Forelimb muscle (tissue), 1 donor: ENCODE results near the gene ZNF302. TPM values are rescaled to one million over a fixed set of nuclear protein-coding genes. Genes with fewer than 3 reads are reported as not detected.
A peak's percentile ranks its signal among the peaks of the same experiment; 100 is the strongest.

Source experiments
- DNase-seq: peaks from one replicate; pipeline ENCODE4 v3.0.0-alpha.2; 2013; ENCODE audit warnings: low read depth
- polyA plus RNA-seq: library from polyadenylated mRNA; unstranded; fragments of 120-200 nt; gene quantifications from one replicate; pipeline ENCODE4 v1.2.1, GENCODE V29; 2013; ENCODE audit not compliant: insufficient read length

ZNF302 gene
- polyA plus RNA-seq, 1 donor, result 58.9 TPM

DNA sequence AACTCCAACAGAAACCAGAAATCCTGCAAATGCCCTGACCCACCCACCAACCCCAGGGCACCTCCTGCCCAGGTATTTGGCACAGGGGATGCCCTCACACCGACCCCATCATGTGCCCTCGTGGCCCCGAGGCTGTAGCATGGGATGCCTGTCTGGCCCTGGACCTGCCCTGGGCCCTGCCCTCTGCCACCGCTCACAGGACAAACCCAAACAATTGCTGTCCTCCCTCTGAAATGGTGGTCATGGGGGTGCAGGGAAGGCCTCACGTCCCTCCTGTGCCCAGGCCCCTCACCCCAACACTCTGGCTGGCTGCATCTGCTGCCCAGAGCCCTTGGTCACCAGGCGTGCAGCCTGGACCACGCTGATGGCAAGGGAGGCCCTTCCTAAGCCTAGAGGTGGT lies 54.5 kb downstream of the ZNF302 start:
- DNase-seq, result no peak

- no peak for DNase-seq
These were observed 55.2 kb downstream of the ZNF302 start for GRCh38 chr19:34732612-34733211.

- DNase-seq, result peak; percentile 50
These were observed 55.8 kb downstream of the ZNF302 start for GRCh38 chr19:34733266-34733745.

DNA sequence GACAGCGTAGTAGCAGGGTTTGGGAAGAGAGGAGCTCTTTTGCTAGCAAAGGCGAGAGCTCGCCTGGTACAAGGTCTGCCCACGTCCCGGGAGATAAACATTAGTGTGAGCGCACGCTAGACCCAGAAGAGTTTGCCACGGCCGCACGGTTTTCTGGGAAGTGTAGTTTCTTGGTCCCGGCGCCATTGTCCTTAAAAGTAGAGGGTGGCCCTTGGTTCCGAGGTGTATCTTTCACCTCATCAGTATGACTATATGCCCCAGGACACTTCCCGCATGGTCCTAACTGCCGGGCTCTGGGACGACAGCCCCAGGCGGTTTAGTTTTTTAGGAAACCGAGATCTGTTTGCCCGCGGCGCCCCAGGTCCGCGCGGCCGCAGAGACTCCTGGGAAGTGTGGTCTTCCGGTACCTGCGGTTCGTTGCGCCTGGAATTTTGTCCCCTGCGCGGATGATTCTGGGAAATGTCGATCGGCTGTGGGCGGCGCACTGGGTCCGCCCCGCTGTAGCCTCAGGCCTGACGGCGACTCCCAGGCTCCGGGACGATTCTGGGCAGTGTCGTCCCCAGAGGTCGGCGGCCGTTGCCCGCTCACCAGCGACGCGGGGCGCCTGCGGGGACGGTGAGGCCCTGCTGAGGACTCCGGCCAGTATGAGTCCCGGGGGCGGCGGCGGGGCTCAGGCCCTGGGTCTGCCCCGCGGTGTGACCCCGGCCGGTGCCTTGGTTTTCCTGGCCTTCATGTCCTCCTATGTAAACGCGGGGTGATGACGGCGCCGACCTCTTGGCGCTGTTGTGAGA lies 56.5 kb downstream of the ZNF302 start, which contains the start of gene ZNF181:
Gene ZNF181 (plus strand): TSS at position 498 of the 791 bp plus-strand sequence. CDS start 795 bp downstream, outside the sequence.
- DNase-seq, result peak; percentile 73

DNA sequence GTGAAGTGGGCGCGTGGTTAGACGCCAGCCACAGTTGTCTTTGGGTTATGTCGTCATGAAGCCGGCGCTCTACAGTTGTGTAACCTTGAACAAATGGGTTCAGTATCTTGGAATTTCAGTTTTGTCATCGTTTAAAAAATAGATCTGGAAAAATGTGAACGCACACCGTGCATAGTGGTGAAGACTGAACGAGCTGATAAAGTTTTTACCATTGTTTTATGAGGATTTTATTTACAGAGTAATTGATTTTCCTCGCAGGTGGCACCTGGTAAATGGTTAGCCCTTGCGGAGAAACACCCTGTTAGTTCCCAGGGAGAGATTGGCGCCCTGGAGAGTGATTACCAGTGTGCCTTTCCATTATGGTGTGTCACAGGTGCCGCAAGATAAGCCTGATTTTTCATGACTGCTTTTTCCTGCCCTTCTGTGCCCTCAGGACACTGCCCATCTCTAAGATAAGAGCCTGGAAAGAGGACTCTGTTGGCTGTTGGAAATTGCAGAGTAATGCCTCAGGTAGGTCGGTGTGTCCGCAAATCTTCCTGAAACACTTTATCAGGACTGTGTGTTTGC lies 57.1 kb downstream of the ZNF302 start:
- peak; percentile 31 for DNase-seq

Other genes with a start within 250 kb of the ZNF302 start
- 87.1 TPM for gene UBA2, start 249.3 kb upstream of the ZNF302 start, polyA plus RNA-seq
- 18.7 TPM for gene WTIP, start 195.9 kb upstream of the ZNF302 start, polyA plus RNA-seq
- 0.29 TPM for gene SCGB2B2, start 519 bp upstream of the ZNF302 start, polyA plus RNA-seq
- 14.9 TPM for gene ZNF181, start 56.6 kb downstream of the ZNF302 start, polyA plus RNA-seq
- gene ZNF599, start 95.5 kb downstream of the ZNF302 start, polyA plus RNA-seq, result 6.4 TPM
- 3.6 TPM for gene ZNF30, start 249.2 kb downstream of the ZNF302 start, polyA plus RNA-seq